Neural progenitor cell (in vitro differentiated cells): Measurements from ENCODE around the gene CPNE2.

Experiments
- CTCF ChIP-seq: fragments of 200-600 bp; sonication (generic); IDR thresholded peaks from 2 replicates; pipeline ENCODE4 v1.5.1; 2017; ENCODE audit warnings: antibody characterized with exemption, mild to moderate bottlenecking
- EZH2 ChIP-seq: fragments of 200-600 bp; sonication (generic); IDR thresholded peaks from 2 replicates; pipeline ENCODE4 v1.6.1; 2017; ENCODE audit warnings: antibody characterized with exemption, mild to moderate bottlenecking, moderate library complexity
- EZH2phosphoT487 ChIP-seq: fragments of 200-600 bp; sonication (generic); IDR thresholded peaks from 2 replicates; pipeline ENCODE4 v1.6.1; 2017; ENCODE audit warnings: antibody characterized with exemption

- TF ChIP-seq CTCF: no peak
- no peak for TF ChIP-seq EZH2
- TF ChIP-seq EZH2phosphoT487: no peak
Measured at GRCh38 chr16:57112403-57113041, 20.1 kb downstream of the CPNE2 start.
